Endothelial cell of umbilical vein (primary cell): Measurements from ENCODE around the gene PIAS2. TPM values are rescaled to one million over a fixed set of nuclear protein-coding genes. Genes with fewer than 3 reads are reported as not detected.
A peak's percentile ranks its signal among the peaks of the same experiment; 100 is the strongest.

ENCODE experiments used
- BruUV-seq: library from RNA; stranded (reverse); fragments of 400-500 nt; replicated peaks from 2 replicates; lab custom pipeline; 2021; lab: Mats Ljungman, UMichigan
- CTCF ChIA-PET: fragments of 300-600, 350-600 bp; sonication (Branson Sonifier 250); formaldehyde crosslinking; loops from one replicate; lab custom pipeline; 2021; ENCODE audit warnings: antibody characterized with exemption, inconsistent platforms; lab: Charles Lee
- POLR2A ChIA-PET: fragments of 300-600, 350-600 bp; sonication (Branson Sonifier 250); formaldehyde crosslinking; loops from one replicate; lab custom pipeline; 2021; ENCODE audit warnings: antibody characterized with exemption, inconsistent platforms; lab: Charles Lee
- DNase-seq: peaks from one replicate; pipeline ENCODE4 v3.0.0-alpha.2; 2011; ENCODE audit warnings: low read depth, low spot score
- FAIRE-seq: peaks from 2 replicates; lab custom pipeline; 2011; peaks lifted over from hg19 to GRCh38; lab: Jason Lieb, UNC
- H2AFZ ChIP-seq: 2 replicates; pipeline ENCODE4 v1.6.0; 2012; ENCODE audit warnings: low read depth, low read length, control low read depth, inconsistent platforms
- H3K27ac ChIP-seq: 2 replicates; pipeline ENCODE4 v1.5.1; 2011; ENCODE audit warnings: low read depth, mild to moderate bottlenecking, control low read depth, low read length, moderate library complexity; ENCODE audit not compliant: insufficient read depth
- H3K27me3 ChIP-seq, 2 experiments: 2 replicates each; pipeline versions ENCODE4 v1.6.0 to v1.6.1; 2011; ENCODE audit warnings: low read length in 2 of 2, mixed read lengths in 1 of 2; ENCODE audit not compliant: control insufficient read depth in 2 of 2, insufficient read depth in 2 of 2
- H3K36me3 ChIP-seq, 2 experiments: 2 replicates in 1 of 2; 3 replicates in 1 of 2; pipeline ENCODE4 v1.5.1; 2011; ENCODE audit warnings: low read length in 2 of 2, mild to moderate bottlenecking in 1 of 2, moderate library complexity in 1 of 2; ENCODE audit not compliant: control insufficient read depth in 2 of 2, insufficient read depth in 2 of 2; ENCODE audit errors: extremely low read depth in 1 of 2
- H3K4me1 ChIP-seq: 3 replicates; pipeline ENCODE4 v1.5.1; 2011; ENCODE audit warnings: mild to moderate bottlenecking, low read length; ENCODE audit not compliant: control insufficient read depth, insufficient read depth; ENCODE audit errors: extremely low read depth
- H3K4me2 ChIP-seq: 2 replicates; pipeline ENCODE4 v1.6.1; 2011; ENCODE audit warnings: low read length, control low read depth, mixed read lengths; ENCODE audit not compliant: insufficient read depth
- H3K4me3 ChIP-seq, 3 experiments: fragments of 200-600 bp in 1 of 3; sonication (generic), shearing (Covaris generic) in 1 of 3; replicated peaks in 1 of 3; 2 replicates each; pipeline ENCODE4 v1.5.1; 2011 to 2016; ENCODE audit warnings: control low read depth in 3 of 3, low read length in 3 of 3, mild to moderate bottlenecking in 2 of 3, inconsistent platforms in 1 of 3, low read depth in 1 of 3, moderate library complexity in 1 of 3; ENCODE audit not compliant: insufficient read depth in 1 of 3
- H3K79me2 ChIP-seq: 2 replicates; pipeline ENCODE4 v1.6.0; 2012; ENCODE audit warnings: low read length, inconsistent platforms; ENCODE audit not compliant: control insufficient read depth, insufficient read depth
- H3K9ac ChIP-seq: replicated peaks from 2 replicates; pipeline ENCODE3; 2011; ENCODE audit warnings: low read length, control low read depth; ENCODE audit not compliant: insufficient read depth; ENCODE audit errors: extremely low read depth
- H3K9me1 ChIP-seq: replicated peaks from 3 replicates; pipeline ENCODE4 v1.6.0; 2011; ENCODE audit warnings: mild to moderate bottlenecking, low read length; ENCODE audit not compliant: control insufficient read depth, insufficient read depth; ENCODE audit errors: extremely low read depth
- H3K9me3 ChIP-seq: replicated peaks from 2 replicates; pipeline ENCODE4 v1.5.1; 2012; ENCODE audit warnings: low read length, inconsistent platforms; ENCODE audit not compliant: control insufficient read depth, insufficient read depth
- H4K20me1 ChIP-seq: replicated peaks from 2 replicates; pipeline ENCODE3; 2011; ENCODE audit warnings: mild to moderate bottlenecking, low read length; ENCODE audit not compliant: control insufficient read depth, insufficient read depth; ENCODE audit errors: extremely low read depth
- EZH2 ChIP-seq: IDR thresholded peaks from 2 replicates; pipeline ENCODE4 v1.6.1; 2012; ENCODE audit warnings: borderline replicate concordance, low read depth, mild to moderate bottlenecking, moderate library complexity, low read length, inconsistent platforms; ENCODE audit not compliant: severe bottlenecking
- MYC ChIP-seq: IDR thresholded peaks from one replicate; pipeline ENCODE4 v1.6.1; 2011; ENCODE audit warnings: mild to moderate bottlenecking, low read depth, low read length
- dilution Hi-C: fragments of 300-500 bp; cut with MboI; formaldehyde crosslinking; loops from one replicate; pipeline ENCODE4 v1.15.0; 2019; ENCODE audit warnings: low sequenced_read_pairs; ENCODE audit not compliant: extremely low pct_ligation_motif_present
- intact Hi-C: fragments of 100-400 bp; cut with micrococcal nuclease; formaldehyde crosslinking; loops from one replicate; pipeline ENCODE4 v1.10.0; 2022
- polyA plus RNA-seq, 4 experiments: library from polyadenylated mRNA; depleted of rRNA in 3 of 4; stranded (reverse) in 3 of 4; unstranded in 1 of 4; fragments of >200 nt; gene quantifications; 2 replicates each; pipeline versions ENCODE4 v1.2.1 to v1.2.3, GENCODE V29; 2011 to 2012; ENCODE audit warnings: missing spikeins in 1 of 4
- total RNA-seq: library from RNA; stranded (reverse); gene quantifications from 2 replicates; pipeline ENCODE4 v1.2.3, GENCODE V29; 2021
- TF ChIP-seq, protein P1 (sequence below): IDR thresholded peaks from 2 replicates; pipeline ENCODE4 v1.6.1; 2011; ENCODE audit not compliant: insufficient read depth, insufficient read length

The PIAS2 gene
- total and polyA plus RNA-seq, 2 donors (not counting 3 experiments of a cell fraction or from before 2014, with no cell fraction given), result 7.0 to 34.3 TPM

DNA sequence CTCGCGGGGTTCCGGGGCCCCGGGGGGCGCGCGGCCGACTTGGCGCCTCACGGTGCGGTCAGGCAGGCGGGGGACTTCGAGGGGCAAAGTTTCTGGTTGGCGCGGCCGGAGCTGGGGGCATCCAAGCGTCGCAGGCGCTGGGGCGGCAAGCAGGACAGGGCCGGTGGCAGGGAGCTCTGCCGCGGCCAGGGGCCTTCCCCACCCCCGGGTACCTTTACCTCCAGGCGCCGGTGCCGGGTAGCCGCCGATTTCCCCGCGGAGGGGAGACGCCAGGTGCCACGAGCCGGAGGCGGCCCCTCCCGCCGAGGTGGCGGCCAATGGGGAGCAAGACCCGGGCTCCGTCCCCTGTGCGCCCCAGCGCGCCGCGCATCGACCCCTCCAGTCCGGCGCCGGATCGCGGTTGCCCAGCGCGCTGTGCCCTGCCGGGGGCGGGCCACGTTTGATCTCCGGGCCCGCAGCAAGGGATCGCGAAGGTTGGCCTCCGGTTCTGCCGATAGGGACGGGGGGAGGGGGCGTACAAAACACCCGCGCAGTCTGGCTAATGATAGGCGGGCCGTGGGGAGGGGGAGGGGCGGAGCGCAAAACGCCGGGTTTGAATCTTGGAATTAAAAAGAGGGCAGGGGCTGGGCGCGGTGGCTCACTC lies 160.6 kb downstream of the PIAS2 start, which contains the start of gene ST8SIA5:
Gene ST8SIA5 (minus strand): TSS at position 495 of the 643 bp plus-strand sequence. CDS start 545 bp downstream, outside the sequence.
- Histone ChIP-seq H3K27ac (no peak within 1 kb of the TSS), H3K9me3 (no peaks in the 10 kb centered on the region), H3K4me3 (no peak within 1 kb of the TSS), H2AFZ (no peak within 1 kb of the TSS), H3K36me3 (no peaks in the 10 kb centered on the region), H4K20me1 (no peaks in the 10 kb centered on the region), H3K4me1 (peaks cover 4% of the 10 kb centered on the region), H3K79me2 (no peaks in the 10 kb centered on the region), H3K27me3 (peaks cover 57 to 60% of the 10 kb centered on the region in 2 experiments), H3K9me1 (no peaks in the 10 kb centered on the region), H3K9ac (no peak within 1 kb of the TSS), H3K4me2 (peak within 1 kb of the TSS; percentile 38)
- CTCF ChIA-PET, result no interaction called here
- DNase-seq (no peak), FAIRE-seq (no peak)
- peak; percentile 58 for TF ChIP-seq EZH2
- TF ChIP-seq, protein P1, sequence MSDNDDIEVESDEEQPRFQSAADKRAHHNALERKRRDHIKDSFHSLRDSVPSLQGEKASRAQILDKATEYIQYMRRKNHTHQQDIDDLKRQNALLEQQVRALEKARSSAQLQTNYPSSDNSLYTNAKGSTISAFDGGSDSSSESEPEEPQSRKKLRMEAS, result no peak
- POLR2A ChIA-PET, result no interaction called here
- dilution Hi-C loops (no loop called here), intact Hi-C loops (no loop called here)
- no TSS peak for BruUV-seq

DNA sequence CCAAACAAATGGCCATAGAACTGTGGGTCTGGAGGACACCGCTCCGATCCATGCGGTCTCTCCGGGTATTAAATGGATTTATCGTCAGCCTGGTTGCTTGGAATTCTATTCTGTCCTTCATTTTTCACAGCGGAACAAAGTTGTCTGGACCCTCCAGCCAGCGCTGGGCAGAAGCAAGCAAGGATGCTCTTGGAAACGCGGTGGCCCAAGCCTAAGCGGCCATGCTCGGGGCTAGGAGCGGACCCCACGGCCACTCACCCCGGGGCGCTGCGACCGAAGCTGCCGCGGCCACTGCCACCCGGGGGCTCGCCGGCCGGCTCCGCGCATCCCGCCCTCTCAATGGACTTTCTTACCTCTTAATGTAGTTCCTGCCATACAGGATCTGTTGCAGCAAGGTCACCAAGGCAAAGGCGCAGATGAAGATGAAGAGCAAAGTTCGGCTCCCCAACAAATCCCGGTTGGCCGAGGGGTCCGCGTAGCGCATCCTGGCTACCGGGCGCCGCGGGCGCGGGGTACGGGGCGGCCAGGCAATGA lies 161.2 kb downstream of the PIAS2 start:
- intact Hi-C loops, result no loop called here
- H3K9me1 ChIP-seq, result no peaks in the 10 kb centered on the region
- H3K4me2 ChIP-seq, result no peak overlapping the region
- no peaks in the 10 kb centered on the region for H4K20me1 ChIP-seq
- no peak overlapping the region for H2AFZ ChIP-seq
- H3K9me3 ChIP-seq, result no peaks in the 10 kb centered on the region
- no peak overlapping the region for H3K27ac ChIP-seq
- POLR2A ChIA-PET, result no interaction called here
- dilution Hi-C loops, result no loop called here
- TF ChIP-seq MYC, result no peak
- TF ChIP-seq EZH2, result peak; percentile 82
- no peak overlapping the region for H3K9ac ChIP-seq
- CTCF ChIA-PET, result no interaction called here
- H3K79me2 ChIP-seq, result no peaks in the 10 kb centered on the region
- peaks cover 56 to 57% of the 10 kb centered on the region in 2 experiments for H3K27me3 ChIP-seq
- FAIRE-seq (no peak), DNase-seq (no peak)
- BruUV-seq, result no TSS peak
- no peak overlapping the region for H3K4me3 ChIP-seq
- H3K36me3 ChIP-seq, result no peaks in the 10 kb centered on the region
- H3K4me1 ChIP-seq, result peaks cover 4% of the 10 kb centered on the region
